Esophagus muscularis mucosa (tissue), 4 donors: Measurements from ENCODE around the gene ODF2L.

Experiments used
- EP300 ChIP-seq: sonication (generic); formaldehyde crosslinking; IDR thresholded peaks from one replicate; pipeline ENCODE4 v1.6.1; 2017; ENCODE audit warnings: antibody characterized with exemption
- POLR2A ChIP-seq: fragments of 450-650 bp; IDR thresholded peaks from one replicate; pipeline ENCODE4 v1.6.1; 2017; ENCODE audit warnings: antibody characterized with exemption, moderate library complexity, mild to moderate bottlenecking, low read depth
- POLR2AphosphoS5 ChIP-seq, 2 donors: sonication (generic); formaldehyde crosslinking; IDR thresholded peaks; one replicate each; pipeline ENCODE4 v1.6.1; 2017; ENCODE audit warnings: antibody characterized with exemption in 2 of 2
- TF ChIP-seq, protein P1 (sequence below), 3 experiments: fragments of 200-600 bp in 2 of 3; fragments of 450-650 bp in 1 of 3; sonication (generic) in 2 of 3; IDR thresholded peaks; one replicate each; pipeline ENCODE4 v1.5.1; 2017 to 2019; ENCODE audit warnings: antibody characterized with exemption in 3 of 3, mild to moderate bottlenecking in 2 of 3, moderate library complexity in 1 of 3

DNA sequence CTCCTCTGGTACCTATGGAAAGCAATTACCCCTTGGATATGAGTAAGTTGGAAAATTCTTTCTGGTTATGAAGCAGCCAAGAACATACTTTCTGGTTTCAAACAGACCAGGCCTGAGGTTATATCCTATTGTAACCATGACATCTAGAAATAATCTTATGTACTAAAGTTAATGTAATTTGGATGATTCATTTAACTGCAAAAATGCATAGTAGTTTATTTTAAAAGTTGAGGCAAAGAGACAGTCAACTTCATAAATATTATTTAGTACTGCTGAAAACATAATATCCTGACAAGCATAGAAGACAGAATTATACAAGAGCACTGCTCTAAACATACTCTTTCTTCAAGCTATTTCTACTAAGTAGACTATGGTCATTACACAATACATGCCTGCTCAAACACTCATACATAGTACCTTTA is 25.5 kb downstream of the ODF2L start:
- TF ChIP-seq, protein P1, sequence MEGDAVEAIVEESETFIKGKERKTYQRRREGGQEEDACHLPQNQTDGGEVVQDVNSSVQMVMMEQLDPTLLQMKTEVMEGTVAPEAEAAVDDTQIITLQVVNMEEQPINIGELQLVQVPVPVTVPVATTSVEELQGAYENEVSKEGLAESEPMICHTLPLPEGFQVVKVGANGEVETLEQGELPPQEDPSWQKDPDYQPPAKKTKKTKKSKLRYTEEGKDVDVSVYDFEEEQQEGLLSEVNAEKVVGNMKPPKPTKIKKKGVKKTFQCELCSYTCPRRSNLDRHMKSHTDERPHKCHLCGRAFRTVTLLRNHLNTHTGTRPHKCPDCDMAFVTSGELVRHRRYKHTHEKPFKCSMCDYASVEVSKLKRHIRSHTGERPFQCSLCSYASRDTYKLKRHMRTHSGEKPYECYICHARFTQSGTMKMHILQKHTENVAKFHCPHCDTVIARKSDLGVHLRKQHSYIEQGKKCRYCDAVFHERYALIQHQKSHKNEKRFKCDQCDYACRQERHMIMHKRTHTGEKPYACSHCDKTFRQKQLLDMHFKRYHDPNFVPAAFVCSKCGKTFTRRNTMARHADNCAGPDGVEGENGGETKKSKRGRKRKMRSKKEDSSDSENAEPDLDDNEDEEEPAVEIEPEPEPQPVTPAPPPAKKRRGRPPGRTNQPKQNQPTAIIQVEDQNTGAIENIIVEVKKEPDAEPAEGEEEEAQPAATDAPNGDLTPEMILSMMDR (IDR thresholded peaks at IDR 0.05), result no peak
- TF ChIP-seq POLR2AphosphoS5 (IDR thresholded peaks at IDR 0.05) (no peak), POLR2A (no peak), EP300 (no peak)
